AG09309 (cell line): ENCODE data around the gene CLGN.

ENCODE experiments used
- DNase-seq: peaks from one replicate; pipeline ENCODE4 v3.0.0-alpha.2; 2010; ENCODE audit warnings: low read depth
- H3K4me3 ChIP-seq: 2 replicates; pipeline ENCODE4 v1.5.1; 2011; ENCODE audit warnings: mild to moderate bottlenecking, low read depth, low read length, moderate library complexity; ENCODE audit not compliant: control insufficient read depth
- TF ChIP-seq, protein P1 (sequence below): IDR thresholded peaks from 2 replicates; pipeline ENCODE4 v1.5.1; 2011; ENCODE audit warnings: mild to moderate bottlenecking, low read depth, low read length, inconsistent platforms; ENCODE audit not compliant: insufficient read depth, control insufficient read depth; ENCODE audit errors: missing control alignments

CLGN gene

DNA sequence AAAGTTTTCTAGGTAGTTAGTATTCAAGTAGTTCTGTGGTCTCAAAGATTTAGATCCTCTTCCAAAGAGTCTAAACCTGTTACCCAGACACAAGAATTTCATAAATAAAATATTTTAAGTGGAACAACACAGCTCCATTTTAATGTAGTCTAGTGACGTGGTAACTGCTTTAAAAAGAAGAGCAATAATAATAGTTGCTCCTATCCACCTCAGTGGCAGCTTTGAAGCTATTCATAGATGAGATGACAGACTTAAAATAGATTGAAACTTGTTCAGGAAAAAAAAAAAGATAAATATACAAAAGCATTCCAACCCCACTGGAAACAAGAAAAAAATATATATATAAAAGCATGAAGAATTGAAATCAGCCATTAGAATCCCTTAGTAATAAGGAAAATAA lies 39.4 kb downstream of the CLGN start:
- TF ChIP-seq, protein P1, sequence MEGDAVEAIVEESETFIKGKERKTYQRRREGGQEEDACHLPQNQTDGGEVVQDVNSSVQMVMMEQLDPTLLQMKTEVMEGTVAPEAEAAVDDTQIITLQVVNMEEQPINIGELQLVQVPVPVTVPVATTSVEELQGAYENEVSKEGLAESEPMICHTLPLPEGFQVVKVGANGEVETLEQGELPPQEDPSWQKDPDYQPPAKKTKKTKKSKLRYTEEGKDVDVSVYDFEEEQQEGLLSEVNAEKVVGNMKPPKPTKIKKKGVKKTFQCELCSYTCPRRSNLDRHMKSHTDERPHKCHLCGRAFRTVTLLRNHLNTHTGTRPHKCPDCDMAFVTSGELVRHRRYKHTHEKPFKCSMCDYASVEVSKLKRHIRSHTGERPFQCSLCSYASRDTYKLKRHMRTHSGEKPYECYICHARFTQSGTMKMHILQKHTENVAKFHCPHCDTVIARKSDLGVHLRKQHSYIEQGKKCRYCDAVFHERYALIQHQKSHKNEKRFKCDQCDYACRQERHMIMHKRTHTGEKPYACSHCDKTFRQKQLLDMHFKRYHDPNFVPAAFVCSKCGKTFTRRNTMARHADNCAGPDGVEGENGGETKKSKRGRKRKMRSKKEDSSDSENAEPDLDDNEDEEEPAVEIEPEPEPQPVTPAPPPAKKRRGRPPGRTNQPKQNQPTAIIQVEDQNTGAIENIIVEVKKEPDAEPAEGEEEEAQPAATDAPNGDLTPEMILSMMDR = no peak
- no peak for DNase-seq
- H3K4me3 ChIP-seq = no peak overlapping the region

DNA sequence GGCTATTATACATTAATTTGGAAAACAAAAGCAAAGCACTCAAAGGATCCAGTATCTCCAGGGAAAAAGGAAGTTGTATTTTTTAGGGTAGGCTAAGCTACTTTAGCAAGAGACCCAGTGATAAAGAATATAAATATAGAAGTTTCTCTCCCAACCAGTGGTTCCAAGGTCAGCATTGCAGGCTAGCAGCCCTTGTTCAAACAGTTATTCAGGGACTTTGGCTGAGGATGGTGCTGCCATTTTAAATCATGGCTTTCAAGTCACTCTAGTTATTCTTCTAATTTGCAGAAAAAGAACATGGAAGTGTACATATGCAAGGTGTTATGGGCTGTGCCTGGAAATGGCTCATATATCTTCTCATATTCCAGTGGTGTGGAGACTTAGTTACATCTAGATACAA lies 44.7 kb downstream of the CLGN start:
- no peak overlapping the region for H3K4me3 ChIP-seq
- DNase-seq = no peak
- TF ChIP-seq, protein P1 = no peak

DNA sequence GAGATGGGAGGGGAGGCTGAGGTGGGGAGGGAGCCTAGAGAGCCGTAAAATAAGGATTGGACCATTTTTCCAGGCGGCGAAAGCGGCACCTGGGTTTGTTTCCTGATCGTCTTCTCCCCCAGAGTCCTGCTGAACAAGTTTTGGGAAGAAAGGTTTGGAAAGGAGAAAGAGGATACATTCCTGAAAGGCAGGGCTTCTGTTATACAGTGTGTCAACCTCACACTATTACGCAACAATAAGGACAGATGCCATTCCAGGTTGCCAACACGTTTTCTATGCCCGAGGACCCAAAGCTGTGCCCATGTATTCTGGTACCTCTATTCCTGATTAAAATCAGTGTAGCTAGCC lies 53.3 kb downstream of the CLGN start:
- DNase-seq = no peak
- TF ChIP-seq, protein P1 = no peak
- peak overlapping the region; percentile 77 for H3K4me3 ChIP-seq

DNA sequence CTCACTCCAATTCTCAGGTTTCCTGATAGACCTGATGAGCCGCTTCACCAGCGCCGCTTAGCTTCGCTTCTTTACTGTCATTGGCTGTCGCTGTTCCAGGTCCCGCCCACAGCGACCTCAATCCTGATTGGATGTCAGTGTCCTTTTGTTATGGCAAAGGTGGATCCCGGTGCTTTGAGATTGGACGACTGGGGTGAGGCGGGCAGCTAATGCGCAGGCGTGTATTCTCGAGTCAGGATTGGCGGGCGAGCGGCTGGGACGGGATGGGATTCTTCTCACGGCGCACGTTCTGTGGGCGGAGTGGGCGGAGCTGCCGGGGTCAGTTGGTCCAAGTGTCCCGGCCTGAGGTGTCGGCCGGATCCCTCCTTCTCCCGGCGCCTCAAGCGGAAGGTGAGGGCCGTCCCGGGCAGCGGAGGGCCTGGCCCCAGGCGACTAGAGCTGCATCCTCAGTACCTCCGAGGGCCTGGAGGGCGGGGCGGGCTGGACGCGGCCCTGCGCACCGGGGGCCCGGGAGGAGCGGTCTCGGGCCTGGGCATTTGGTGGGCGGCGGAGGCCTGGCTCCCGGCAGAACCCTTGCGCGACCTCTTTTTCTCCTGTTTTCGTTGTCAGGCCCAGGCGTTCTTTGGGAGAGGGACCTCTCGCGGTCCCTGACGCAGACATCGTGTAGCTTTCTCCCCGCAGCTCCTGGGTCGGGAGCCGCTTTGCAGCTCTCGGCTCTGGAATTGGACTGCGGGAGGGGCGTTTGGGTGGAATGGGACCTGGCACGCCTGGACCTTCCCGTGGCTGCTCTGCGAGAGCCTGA lies 53.9 kb downstream of the CLGN start, which contains the start of gene SCOC:
SCOC (plus strand) TSS at position 319 of the 802 bp plus-strand sequence. CDS start 5,525 bp downstream, outside the sequence.
- peak within 1 kb of the TSS; percentile 77 for H3K4me3 ChIP-seq
- TF ChIP-seq, protein P1 = no peak
- DNase-seq = peak; percentile 95

DNA sequence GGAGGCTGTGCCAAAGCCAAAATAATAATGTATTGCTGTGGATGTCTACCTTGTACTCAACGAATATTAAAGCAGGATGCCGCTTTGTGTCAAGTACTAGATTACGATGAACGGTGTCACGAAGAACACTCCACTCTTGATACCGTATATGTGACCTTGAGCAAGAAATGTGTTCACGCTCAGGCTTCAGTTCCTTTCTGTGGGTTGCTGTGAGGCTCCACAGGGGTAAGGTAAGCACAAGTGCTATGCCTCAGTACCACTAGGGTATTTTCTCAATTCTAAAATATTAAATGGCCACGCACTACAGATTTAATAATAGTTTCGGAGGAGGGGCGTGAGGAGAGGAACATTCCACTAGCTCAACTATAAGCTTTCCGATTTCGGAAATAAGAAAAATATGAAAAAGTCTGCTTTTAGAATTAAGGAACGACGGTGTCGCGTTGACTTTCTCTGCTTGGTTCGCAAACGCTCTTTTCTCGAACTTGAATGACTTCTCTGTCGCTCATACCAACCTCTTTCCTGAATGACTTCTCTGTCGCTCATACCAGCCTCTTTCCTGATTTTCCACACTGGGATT lies 54.6 kb downstream of the CLGN start:
- TF ChIP-seq, protein P1 = no peak
- DNase-seq = no peak
- H3K4me3 ChIP-seq = peak overlapping the region; percentile 53

DNA sequence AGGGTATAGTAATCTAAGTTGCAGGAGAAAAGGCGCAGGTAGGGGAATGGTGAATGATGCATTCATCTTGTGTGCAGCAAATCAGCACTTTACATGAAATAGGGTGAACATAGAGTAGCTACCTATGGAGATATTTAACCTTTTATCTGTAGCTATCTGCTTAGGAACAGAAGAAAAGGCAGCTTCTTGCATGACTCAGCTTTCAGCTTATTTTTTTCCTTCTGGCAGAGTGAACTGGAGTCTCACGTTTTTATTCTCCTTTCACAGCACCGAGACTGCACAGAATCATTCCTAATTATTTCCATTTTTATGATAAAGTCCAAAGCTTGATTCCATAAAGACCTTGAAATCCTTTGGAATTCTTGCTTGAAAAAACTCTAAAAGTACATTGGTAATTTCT lies 58.8 kb downstream of the CLGN start:
- H3K4me3 ChIP-seq = no peak overlapping the region
- TF ChIP-seq, protein P1 = no peak
- DNase-seq = no peak
